Activated CD8-positive, alpha-beta T cell treated with anti-CD3 and anti-CD28 coated beads for 36 hours (primary cell): ENCODE results near the gene FAM118A. TPM values are rescaled to one million over a fixed set of nuclear protein-coding genes. Genes with fewer than 3 reads are reported as not detected.
"Not testable (repeated sequence)": the region's sequence is repeated elsewhere in the genome, so short reads cannot be mapped to it uniquely, and the experiment has no call there.

ENCODE experiments used
- ATAC-seq: fragments of 200-7000 bp; cut with Tn5 transposase; one replicate; pipeline ENCODE4 v1.10.0; 2021; ENCODE audit warnings: mild to moderate bottlenecking, moderate library complexity
- CTCF ChIA-PET: fragments of 350-600 bp; sonication (Branson Sonifier 250); formaldehyde crosslinking; loops from one replicate; lab custom pipeline; 2021; ENCODE audit warnings: antibody characterized with exemption; lab: Charles Lee
- POLR2A ChIA-PET: fragments of 350-600 bp; sonication (Branson Sonifier 250); formaldehyde crosslinking; loops from one replicate; lab custom pipeline; 2021; ENCODE audit warnings: antibody characterized with exemption; lab: Charles Lee
- DNase-seq: peaks from one replicate; pipeline ENCODE4 v3.0.0-alpha.2; 2020
- H3K27ac Mint-ChIP-seq: one replicate; pipeline ENCODE4 v1.8.0; 2021; ENCODE audit warnings: mild to moderate bottlenecking, mixed read lengths
- H3K27me3 Mint-ChIP-seq: one replicate; pipeline ENCODE4 v1.8.0; 2021; ENCODE audit warnings: mixed read lengths
- H3K36me3 Mint-ChIP-seq: one replicate; pipeline ENCODE4 v1.8.0; 2021; ENCODE audit warnings: low read depth, mixed read lengths
- H3K4me1 Mint-ChIP-seq: one replicate; pipeline ENCODE4 v1.8.0; 2021; ENCODE audit warnings: low read depth, mixed read lengths
- H3K4me3 Mint-ChIP-seq: one replicate; pipeline ENCODE4 v1.8.0; 2021; ENCODE audit warnings: mild to moderate bottlenecking, moderate library complexity, mixed read lengths
- H3K9me3 Mint-ChIP-seq: one replicate; pipeline ENCODE4 v1.8.0; 2021; ENCODE audit warnings: mixed read lengths
- CTCF ChIP-seq: fragments of 200-600 bp; IDR thresholded peaks from one replicate; pipeline ENCODE4 v1.8.0; 2022; ENCODE audit warnings: antibody characterized with exemption, mild to moderate bottlenecking
- intact Hi-C: fragments of 100-400 bp; cut with micrococcal nuclease; formaldehyde crosslinking; loops from one replicate; pipeline ENCODE4 v1.10.0; 2022
- total RNA-seq, 2 experiments: library from RNA; stranded (reverse); gene quantifications; one replicate each; pipeline ENCODE4 v1.2.3, GENCODE V29; 2021

FAM118A gene
- total RNA-seq = 10 to 100 TPM; 30.6 to 32.4 TPM

- POLR2A ChIA-PET = interaction anchor here (0.7 to 2.7 kb wide), 5 partner anchors 9 to 104 kb away, joined by 3 to 12 read pairs (median 5); partner anchors contain the start of genes RIBC2 and SMC1B
- peak; percentile 89 for ATAC-seq
- CTCF ChIA-PET = interaction anchor here (1.3 kb wide), 1 partner anchor 39 kb away, joined by 3 read pairs; no protein-coding TSS in a partner anchor
- Mint-ChIP-seq H3K4me1 (peaks cover 44% of the 10 kb centered on the region), H3K36me3 (peaks cover 12% of the 10 kb centered on the region), H3K27me3 (no peaks in the 10 kb centered on the region), H3K9me3 (no peaks in the 10 kb centered on the region), H3K27ac (peak within 1 kb of the TSS; percentile 94), H3K4me3 (peak within 1 kb of the TSS; percentile 85)
- peak; percentile 92 for DNase-seq
- intact Hi-C loops = no loop called here
- TF ChIP-seq CTCF = no peak
These were observed at the start of gene FAM118A for GRCh38 chr22:45309422-45310227. Gene FAM118A, plus strand, starts transcription at chr22:45309934. Its CDS starts 12,446 bp downstream, at chr22:45322380.

- CTCF ChIA-PET, POLR2A ChIA-PET: not testable (repeated sequence)
These were observed 49.4 kb upstream of the FAM118A start for GRCh38 chr22:45260395-45260759.

GRCh38 chr22:45261407-45262088 is 48.2 kb upstream of the FAM118A start:
- Mint-ChIP-seq H3K36me3 (no peaks in the 10 kb centered on the region), H3K27ac (no peak overlapping the region), H3K9me3 (peaks cover 2% of the 10 kb centered on the region), H3K27me3 (peaks cover 9% of the 10 kb centered on the region), H3K4me3 (no peak overlapping the region), H3K4me1 (peaks cover 2% of the 10 kb centered on the region)
- POLR2A ChIA-PET = no interaction called here
- TF ChIP-seq CTCF = no peak
- CTCF ChIA-PET = no interaction called here
- no peak for DNase-seq
- no peak for ATAC-seq
- intact Hi-C loops = no loop called here

More at GRCh38 chr22:45260395-45260759, 49.4 kb upstream of the FAM118A start:
- H3K36me3 Mint-ChIP-seq, H3K27ac Mint-ChIP-seq, H3K27me3 Mint-ChIP-seq, H3K4me3 Mint-ChIP-seq, DNase-seq, H3K9me3 Mint-ChIP-seq, intact Hi-C loops, H3K4me1 Mint-ChIP-seq, ATAC-seq: not testable (repeated sequence)

GRCh38 chr22:45262195-45262930 is 47.4 kb upstream of the FAM118A start:
- DNase-seq (no peak), ATAC-seq (no peak)
- H3K27me3 Mint-ChIP-seq = peaks cover 14% of the 10 kb centered on the region
- no peak for TF ChIP-seq CTCF
- ChIA-PET POLR2A (no interaction called here), CTCF (no interaction called here)
- H3K36me3 Mint-ChIP-seq = no peaks in the 10 kb centered on the region
- H3K4me3 Mint-ChIP-seq = no peak overlapping the region
- peaks cover 2% of the 10 kb centered on the region for H3K9me3 Mint-ChIP-seq
- intact Hi-C loops = no loop called here
- no peak overlapping the region for H3K27ac Mint-ChIP-seq
- peaks cover 2% of the 10 kb centered on the region for H3K4me1 Mint-ChIP-seq

- ATAC-seq (no peak), DNase-seq (no peak)
- ChIA-PET CTCF (no interaction called here), POLR2A (no interaction called here)
- Mint-ChIP-seq H3K36me3 (no peaks in the 10 kb centered on the region), H3K27me3 (peaks cover 14% of the 10 kb centered on the region), H3K4me1 (peaks cover 2% of the 10 kb centered on the region), H3K9me3 (peaks cover under 1% of the 10 kb centered on the region), H3K4me3 (no peak overlapping the region), H3K27ac (no peak overlapping the region)
- TF ChIP-seq CTCF = no peak
- intact Hi-C loops = no loop called here
These were observed 46.7 kb upstream of the FAM118A start for GRCh38 chr22:45262931-45263462.
